Gastrocnemius medialis (tissue), 4 donors: ENCODE data around the gene TOR1AIP2. TPM values are rescaled to one million over a fixed set of nuclear protein-coding genes. Genes with fewer than 3 reads are reported as not detected.

Experiments used
- ATAC-seq, 2 donors: fragments of 150-250 bp; one replicate each; pipeline ENCODE4 v1.9.1; 2016
- DNase-seq, 2 donors: peaks; one replicate each; pipeline ENCODE4 v3.0.0-alpha.2; 2019
- H3K27ac ChIP-seq, 4 donors: fragments of 200-600 bp; sonication (generic); 1 replicate in 1 of 4; 2 replicates in 3 of 4; pipeline ENCODE4 v1.5.1; 2016 to 2018; ENCODE audit warnings: mild to moderate bottlenecking in 2 of 4, moderate library complexity in 1 of 4
- H3K27me3 ChIP-seq, 3 donors: fragments of 200-600 bp; sonication (generic) in 2 of 3; 1 replicate in 1 of 3; 2 replicates in 2 of 3; pipeline versions ENCODE4 v1.5.1 to v1.6.0; 2016 to 2019; ENCODE audit warnings: mild to moderate bottlenecking in 1 of 3, moderate library complexity in 1 of 3
- H3K36me3 ChIP-seq, 2 donors: fragments of 200-600 bp; sonication (generic) in 1 of 2; one replicate each; pipeline ENCODE4 v1.5.1; 2017 to 2018
- H3K4me1 ChIP-seq, 2 donors: fragments of 200-600 bp; sonication (generic) in 1 of 2; one replicate each; pipeline ENCODE4 v1.5.1; 2016 to 2017; ENCODE audit warnings: mild to moderate bottlenecking in 2 of 2
- H3K4me3 ChIP-seq, 4 donors: fragments of 200-600 bp; sonication (generic) in 3 of 4; 1 replicate in 1 of 4; 2 replicates in 3 of 4; pipeline ENCODE4 v1.5.1; 2016 to 2019; ENCODE audit warnings: mild to moderate bottlenecking in 2 of 4
- H3K9me3 ChIP-seq, 3 donors: fragments of 200-600 bp; sonication (generic) in 2 of 3; 1 replicate in 1 of 3; 2 replicates in 2 of 3; pipeline ENCODE4 v1.5.1; 2016 to 2019
- POLR2A ChIP-seq, 2 donors: fragments of 450-650 bp; IDR thresholded peaks; one replicate each; pipeline ENCODE4 v1.6.1; 2017; ENCODE audit warnings: antibody characterized with exemption in 2 of 2, mild to moderate bottlenecking in 2 of 2, moderate library complexity in 2 of 2
- in situ Hi-C, 4 donors: fragments of 200-750 bp; cut with MboI; loops; one replicate each; pipeline versions ENCODE4 v1.15.0 to v1.8.0; 2017; ENCODE audit warnings: low sequenced_read_pairs in 4 of 4
- intact Hi-C: fragments of 100-400 bp; cut with DNase I; formaldehyde crosslinking; loops from one replicate; pipeline ENCODE4 v1.15.1; 2023; ENCODE audit warnings: low total_unique reads
- total RNA-seq, 4 donors: library from RNA; depleted of rRNA; stranded (reverse); fragments of >200 nt; gene quantifications; one replicate each; pipeline versions ENCODE4 v1.1.0 to v1.2.3, GENCODE V29; 2016
- TF ChIP-seq, protein P1 (sequence below), 5 experiments: fragments of 450-650 bp in 3 of 5; fragments of 200-600 bp in 2 of 5; sonication (generic) in 2 of 5; IDR thresholded peaks in 4 of 5; conservative IDR thresholded peaks in 1 of 5; 1 replicate in 4 of 5; 2 replicates in 1 of 5; pipeline ENCODE4 v1.5.1; 2016 to 2019; ENCODE audit warnings: antibody characterized with exemption in 5 of 5, mild to moderate bottlenecking in 3 of 5, moderate library complexity in 3 of 5

TOR1AIP2 gene
- total RNA-seq, 4 donors from 2014 or later: 78.7 to 274 (median 129) TPM

DNA sequence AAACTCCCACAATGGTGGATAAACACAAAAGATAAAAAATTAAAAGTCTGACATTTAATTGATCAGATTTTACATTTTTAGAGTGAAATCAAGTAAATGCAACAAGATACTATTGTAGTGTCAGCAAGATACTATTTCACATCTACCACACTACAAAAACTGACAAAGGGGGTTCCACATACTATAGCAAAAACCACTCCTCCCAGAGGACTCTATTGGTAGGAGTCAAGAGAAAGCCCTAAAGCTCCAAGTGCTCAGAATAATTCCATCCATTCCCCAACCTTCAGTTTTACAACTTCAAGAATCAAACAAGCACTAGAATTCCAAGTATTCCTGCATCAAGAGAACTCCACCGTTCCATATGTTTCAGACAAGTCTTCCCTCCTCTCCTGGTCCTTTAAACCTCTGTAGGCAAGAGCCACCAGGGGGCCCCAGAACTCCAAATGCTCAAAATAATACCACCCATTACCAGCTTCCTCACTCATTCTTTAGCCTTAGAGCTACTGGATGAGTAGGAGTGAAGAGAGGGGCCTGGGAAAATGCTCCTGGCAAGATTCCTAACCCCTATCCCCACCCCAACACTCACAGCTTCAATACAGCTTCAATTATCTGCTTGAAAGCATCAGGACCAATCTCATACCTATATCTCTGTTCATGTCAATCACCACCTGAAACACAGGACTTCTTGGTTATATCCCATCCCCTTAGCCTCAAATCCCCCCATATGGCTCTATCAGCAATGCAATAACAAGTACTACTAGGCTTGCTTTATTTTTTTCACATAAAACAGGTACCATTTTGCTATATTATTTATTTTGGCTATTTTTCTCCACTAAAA lies 9.9 kb downstream of the TOR1AIP2 start:
- peaks cover 5 to 66% of the 10 kb centered on the region in 2 donors for H3K36me3 ChIP-seq
- DNase-seq (no peak), ATAC-seq (no peak)
- TF ChIP-seq, protein P1, sequence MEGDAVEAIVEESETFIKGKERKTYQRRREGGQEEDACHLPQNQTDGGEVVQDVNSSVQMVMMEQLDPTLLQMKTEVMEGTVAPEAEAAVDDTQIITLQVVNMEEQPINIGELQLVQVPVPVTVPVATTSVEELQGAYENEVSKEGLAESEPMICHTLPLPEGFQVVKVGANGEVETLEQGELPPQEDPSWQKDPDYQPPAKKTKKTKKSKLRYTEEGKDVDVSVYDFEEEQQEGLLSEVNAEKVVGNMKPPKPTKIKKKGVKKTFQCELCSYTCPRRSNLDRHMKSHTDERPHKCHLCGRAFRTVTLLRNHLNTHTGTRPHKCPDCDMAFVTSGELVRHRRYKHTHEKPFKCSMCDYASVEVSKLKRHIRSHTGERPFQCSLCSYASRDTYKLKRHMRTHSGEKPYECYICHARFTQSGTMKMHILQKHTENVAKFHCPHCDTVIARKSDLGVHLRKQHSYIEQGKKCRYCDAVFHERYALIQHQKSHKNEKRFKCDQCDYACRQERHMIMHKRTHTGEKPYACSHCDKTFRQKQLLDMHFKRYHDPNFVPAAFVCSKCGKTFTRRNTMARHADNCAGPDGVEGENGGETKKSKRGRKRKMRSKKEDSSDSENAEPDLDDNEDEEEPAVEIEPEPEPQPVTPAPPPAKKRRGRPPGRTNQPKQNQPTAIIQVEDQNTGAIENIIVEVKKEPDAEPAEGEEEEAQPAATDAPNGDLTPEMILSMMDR (IDR thresholded peaks at IDR 0.05 in 4 of 5, conservative IDR thresholded peaks at IDR 0.05 in 1 of 5): peak; percentile 24 to 64 (median 33)
- TF ChIP-seq POLR2A (IDR thresholded peaks at IDR 0.05): no peak
- no peaks in the 10 kb centered on the region for H3K27me3 ChIP-seq
- intact Hi-C loops: no loop called here
- in situ Hi-C loops: no loop called here
- no peak overlapping the region for H3K4me3 ChIP-seq
- no peaks in the 10 kb centered on the region for H3K9me3 ChIP-seq
- no peak overlapping the region for H3K27ac ChIP-seq
- H3K4me1 ChIP-seq: peaks cover 30 to 31% of the 10 kb centered on the region in 2 donors

DNA sequence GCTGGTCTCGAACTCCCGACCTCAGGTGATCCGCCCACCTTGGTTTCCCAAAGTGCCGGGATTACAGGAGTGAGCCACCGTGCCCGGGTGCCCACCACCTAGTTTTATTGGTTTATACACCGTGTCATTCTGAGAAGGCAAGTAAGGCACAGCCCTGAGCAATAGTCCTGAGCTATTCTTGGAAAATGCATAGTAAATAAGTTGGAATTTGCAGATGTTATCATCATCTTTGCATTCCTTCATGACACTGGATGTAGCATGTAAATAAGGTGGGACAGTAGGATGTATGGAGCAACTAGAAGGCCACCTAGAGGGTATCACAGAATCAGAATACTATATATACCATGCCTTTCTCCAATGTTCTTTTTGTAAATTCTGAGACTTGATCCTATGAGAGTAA lies 11.0 kb downstream of the TOR1AIP2 start:
- in situ Hi-C loops: no loop called here
- Histone ChIP-seq H3K27ac (no peak overlapping the region), H3K4me3 (no peak overlapping the region)

DNA sequence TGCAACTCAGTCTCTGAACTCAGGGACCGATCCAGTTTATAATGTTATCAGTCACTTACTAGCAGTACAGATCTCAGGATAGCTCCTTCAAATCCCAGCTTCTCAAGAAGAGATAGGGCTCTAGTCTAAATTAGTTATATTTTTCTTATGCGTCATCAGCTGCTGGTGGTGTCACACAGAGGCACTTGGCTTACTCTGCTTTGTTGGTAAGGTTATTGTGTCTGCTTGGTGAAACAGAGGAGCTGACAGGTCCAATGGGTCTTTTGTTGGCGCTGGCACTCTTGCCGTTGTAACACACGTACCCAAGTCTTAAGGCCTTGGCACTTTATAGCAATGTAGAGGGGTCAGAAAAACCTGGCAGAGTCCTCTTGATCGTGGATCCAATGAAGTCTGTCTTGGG lies 12.2 kb downstream of the TOR1AIP2 start:
- Histone ChIP-seq H3K27me3 (no peaks in the 10 kb centered on the region), H3K27ac (no peak overlapping the region), H3K4me1 (peaks cover 17 to 18% of the 10 kb centered on the region in 2 donors), H3K9me3 (no peaks in the 10 kb centered on the region), H3K36me3 (peaks cover 5 to 80% of the 10 kb centered on the region in 2 donors), H3K4me3 (no peak overlapping the region)
- in situ Hi-C loops: no loop called here
- intact Hi-C loops: no loop called here
- no peak for ATAC-seq
- no peak for TF ChIP-seq POLR2A (IDR thresholded peaks at IDR 0.05)
- TF ChIP-seq, protein P1 (IDR thresholded peaks at IDR 0.05 in 4 of 5, conservative IDR thresholded peaks at IDR 0.05 in 1 of 5): no peak
- DNase-seq: no peak

More for the DNA sequence above, 11.0 kb downstream of the TOR1AIP2 start:
- TF ChIP-seq POLR2A (IDR thresholded peaks at IDR 0.05): no peak
- Histone ChIP-seq H3K9me3 (no peaks in the 10 kb centered on the region), H3K4me1 (peaks cover 19 to 23% of the 10 kb centered on the region in 2 donors), H3K27me3 (no peaks in the 10 kb centered on the region), H3K36me3 (peaks cover 5 to 70% of the 10 kb centered on the region in 2 donors)
- no peak for DNase-seq
- no peak for ATAC-seq
- intact Hi-C loops: no loop called here

DNA sequence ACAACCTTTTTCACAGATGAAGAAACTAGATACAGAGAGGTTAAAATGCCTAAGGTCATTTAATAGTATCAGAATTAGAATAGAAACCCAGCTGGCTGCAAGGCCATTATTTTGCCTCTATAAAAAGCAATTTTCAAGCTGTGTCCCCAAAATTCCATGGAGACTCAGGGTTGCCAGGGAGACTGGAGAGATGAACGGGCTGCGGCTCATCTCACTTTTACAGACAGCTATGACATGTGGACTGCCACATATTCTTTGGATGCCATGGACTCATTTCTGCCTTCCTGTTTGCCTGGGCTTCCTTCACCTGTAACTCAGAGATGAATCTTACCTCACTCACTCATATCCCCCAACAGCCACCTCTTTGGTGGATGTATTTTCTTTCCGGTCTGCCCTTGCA lies 17.0 kb downstream of the TOR1AIP2 start:
- no peak for ATAC-seq
- H3K9me3 ChIP-seq: no peaks in the 10 kb centered on the region
- H3K27ac ChIP-seq: no peak overlapping the region
- intact Hi-C loops: loop anchor here (5.0 kb wide), 1 partner anchor 147 kb away; no protein-coding TSS in a partner anchor
- TF ChIP-seq POLR2A (IDR thresholded peaks at IDR 0.05): no peak
- TF ChIP-seq, protein P1 (IDR thresholded peaks at IDR 0.05 in 4 of 5, conservative IDR thresholded peaks at IDR 0.05 in 1 of 5): no peak
- no peak for DNase-seq
- in situ Hi-C loops: no loop called here
- H3K27me3 ChIP-seq: no peaks in the 10 kb centered on the region
- no peak overlapping the region for H3K4me3 ChIP-seq
- H3K4me1 ChIP-seq: peaks cover 6 to 10% of the 10 kb centered on the region in 2 donors
- peaks cover 6 to 76% of the 10 kb centered on the region in 2 donors for H3K36me3 ChIP-seq

DNA sequence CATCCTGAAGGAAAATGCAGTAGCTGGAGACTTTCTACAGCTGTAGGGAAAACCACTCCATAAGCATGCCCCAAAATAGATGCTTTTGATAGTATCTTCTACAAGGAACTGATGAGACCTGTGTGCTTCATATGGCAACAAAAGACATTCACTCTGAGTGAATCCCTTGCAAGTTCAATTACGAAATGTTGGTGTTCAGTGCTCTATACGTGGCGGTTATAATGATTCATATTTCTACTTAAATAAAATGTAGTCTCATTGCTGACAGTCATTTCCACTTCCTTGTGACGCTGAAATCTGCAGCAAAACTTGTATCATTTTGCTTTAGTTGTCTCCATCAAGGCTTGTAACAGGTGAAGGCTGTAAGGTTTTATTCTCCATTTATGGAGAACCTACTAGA lies 20.6 kb downstream of the TOR1AIP2 start:
- H3K9me3 ChIP-seq: no peaks in the 10 kb centered on the region
- H3K4me3 ChIP-seq: no peak overlapping the region
- DNase-seq (no peak), ATAC-seq (no peak)
- H3K36me3 ChIP-seq: peaks cover 9 to 60% of the 10 kb centered on the region in 2 donors
- intact Hi-C loops: no loop called here
- TF ChIP-seq, protein P1 (IDR thresholded peaks at IDR 0.05 in 4 of 5, conservative IDR thresholded peaks at IDR 0.05 in 1 of 5): no peak
- no peak for TF ChIP-seq POLR2A (IDR thresholded peaks at IDR 0.05)
- peaks cover 6 to 10% of the 10 kb centered on the region in 2 donors for H3K4me1 ChIP-seq
- H3K27ac ChIP-seq: no peak overlapping the region
- no peaks in the 10 kb centered on the region for H3K27me3 ChIP-seq
- in situ Hi-C loops: no loop called here
